Activated naive CD8-positive, alpha-beta T cell (primary cell): ENCODE measurements around the gene RAI2.

ENCODE experiments used
- H3K27ac Mint-ChIP-seq: one replicate; pipeline ENCODE4 v1.8.0; 2021; ENCODE audit warnings: mixed read lengths
- H3K27me3 Mint-ChIP-seq: one replicate; pipeline ENCODE4 v1.8.0; 2021; ENCODE audit warnings: mixed read lengths
- H3K36me3 Mint-ChIP-seq: one replicate; pipeline ENCODE4 v1.8.0; 2021; ENCODE audit warnings: mixed read lengths
- H3K4me1 Mint-ChIP-seq: one replicate; pipeline ENCODE4 v1.8.0; 2021; ENCODE audit warnings: low read depth, mixed read lengths
- H3K4me3 Mint-ChIP-seq: one replicate; pipeline ENCODE4 v1.8.0; 2021; ENCODE audit warnings: mild to moderate bottlenecking, mixed read lengths
- H3K9me3 Mint-ChIP-seq: one replicate; pipeline ENCODE4 v1.8.0; 2021; ENCODE audit warnings: low read depth, mixed read lengths

Gene RAI2

GRCh38 chrX:17860811-17861488 lies at the start of gene RAI2:
TSS of gene RAI2 (minus strand) at chrX:17861298. CDS start at chrX:17802010, 59,288 bp downstream.
- H3K36me3 Mint-ChIP-seq, result no peaks in the 10 kb centered on the region
- H3K9me3 Mint-ChIP-seq, result no peaks in the 10 kb centered on the region
- H3K4me1 Mint-ChIP-seq, result peaks cover 10% of the 10 kb centered on the region
- no peak within 1 kb of the TSS for H3K27ac Mint-ChIP-seq
- peak within 1 kb of the TSS; percentile 86 for H3K4me3 Mint-ChIP-seq
- peaks cover 4% of the 10 kb centered on the region for H3K27me3 Mint-ChIP-seq

DNA sequence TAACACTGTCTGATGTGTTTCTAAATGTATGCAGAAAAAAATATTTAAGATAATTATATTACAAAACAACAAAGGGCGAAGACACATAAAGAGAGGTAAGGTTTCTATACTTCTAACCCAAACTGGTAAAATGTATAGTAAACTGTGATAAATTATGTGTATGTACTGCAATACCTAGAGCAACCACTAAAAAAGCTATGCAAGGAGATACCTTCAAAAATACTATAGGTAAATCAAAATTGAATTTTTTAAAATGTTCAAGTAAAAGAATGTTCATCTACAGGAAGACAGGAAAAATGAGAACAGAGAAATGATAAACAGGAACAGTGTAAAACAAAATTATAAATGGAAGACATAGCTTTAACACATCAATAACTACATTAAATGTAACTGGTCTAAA lies 27.3 kb upstream of the RAI2 start:
- H3K4me3 Mint-ChIP-seq, result no peak overlapping the region
- H3K27ac Mint-ChIP-seq, result no peak overlapping the region
- peaks cover 10% of the 10 kb centered on the region for H3K27me3 Mint-ChIP-seq
- H3K36me3 Mint-ChIP-seq, result no peaks in the 10 kb centered on the region
- H3K9me3 Mint-ChIP-seq, result no peaks in the 10 kb centered on the region
- peaks cover 3% of the 10 kb centered on the region for H3K4me1 Mint-ChIP-seq

DNA sequence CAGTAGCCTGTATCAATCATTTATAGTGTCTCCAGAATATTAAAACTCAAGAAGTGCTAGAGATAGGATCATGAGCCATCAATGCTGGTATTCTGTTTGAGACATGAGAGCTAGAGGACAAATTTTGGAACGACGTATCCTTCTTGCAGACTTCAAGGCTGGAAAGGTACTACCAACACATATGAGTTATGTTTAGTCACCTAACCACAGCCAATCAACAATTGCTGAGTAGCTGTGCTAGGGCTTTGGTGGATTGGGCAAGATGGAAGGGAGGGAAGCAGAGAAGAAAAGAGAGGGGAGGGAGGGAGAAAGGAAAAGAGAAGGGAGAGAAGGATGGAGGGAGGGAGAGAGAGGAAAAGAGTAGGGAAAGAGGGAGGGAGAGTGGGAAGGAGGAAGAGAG lies 21.6 kb upstream of the RAI2 start:
- H3K4me1 Mint-ChIP-seq, result no peaks in the 10 kb centered on the region
- H3K27ac Mint-ChIP-seq, result no peak overlapping the region
- no peak overlapping the region for H3K4me3 Mint-ChIP-seq
- peaks cover 2% of the 10 kb centered on the region for H3K36me3 Mint-ChIP-seq
- peaks cover 15% of the 10 kb centered on the region for H3K27me3 Mint-ChIP-seq
- H3K9me3 Mint-ChIP-seq, result no peaks in the 10 kb centered on the region

GRCh38 chrX:17878028-17878670 lies 17.1 kb upstream of the RAI2 start:
- H3K27ac Mint-ChIP-seq, result no peak overlapping the region
- H3K4me1 Mint-ChIP-seq, result no peaks in the 10 kb centered on the region
- H3K4me3 Mint-ChIP-seq, result no peak overlapping the region
- peaks cover 2% of the 10 kb centered on the region for H3K36me3 Mint-ChIP-seq
- no peaks in the 10 kb centered on the region for H3K9me3 Mint-ChIP-seq
- peaks cover 8% of the 10 kb centered on the region for H3K27me3 Mint-ChIP-seq

GRCh38 chrX:17876135-17876534 lies 15.0 kb upstream of the RAI2 start:
- Mint-ChIP-seq H3K27me3 (peaks cover 8% of the 10 kb centered on the region), H3K4me1 (no peaks in the 10 kb centered on the region), H3K9me3 (no peaks in the 10 kb centered on the region), H3K4me3 (no peak overlapping the region), H3K27ac (no peak overlapping the region), H3K36me3 (peaks cover 2% of the 10 kb centered on the region)

DNA sequence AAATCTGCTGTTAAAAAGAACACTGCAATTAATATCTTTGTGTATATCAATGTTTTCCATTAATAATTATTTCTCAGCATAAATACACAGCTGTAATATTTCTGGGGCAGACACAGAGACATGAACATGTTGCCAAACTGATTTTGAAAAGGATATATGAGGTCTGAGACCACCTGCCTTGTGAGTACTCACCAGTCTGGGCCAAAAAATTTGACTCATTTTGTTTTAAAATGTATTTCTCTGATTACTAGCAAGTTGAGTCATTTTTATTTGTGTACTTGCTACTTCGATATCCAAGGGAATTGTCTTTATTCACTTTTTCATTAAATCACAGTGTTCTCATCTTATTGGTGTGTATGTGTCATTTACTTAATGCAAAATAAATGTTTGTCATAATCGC lies 8.5 kb upstream of the RAI2 start:
- no peaks in the 10 kb centered on the region for H3K4me1 Mint-ChIP-seq
- H3K36me3 Mint-ChIP-seq, result no peaks in the 10 kb centered on the region
- H3K27me3 Mint-ChIP-seq, result peaks cover 2% of the 10 kb centered on the region
- H3K9me3 Mint-ChIP-seq, result no peaks in the 10 kb centered on the region
- H3K4me3 Mint-ChIP-seq, result no peak overlapping the region
- H3K27ac Mint-ChIP-seq, result no peak overlapping the region

- H3K27ac Mint-ChIP-seq, result no peak overlapping the region
- H3K4me3 Mint-ChIP-seq, result peak overlapping the region; percentile 73
- peaks cover 4% of the 10 kb centered on the region for H3K27me3 Mint-ChIP-seq
- H3K36me3 Mint-ChIP-seq, result no peaks in the 10 kb centered on the region
- peaks cover 10% of the 10 kb centered on the region for H3K4me1 Mint-ChIP-seq
- no peaks in the 10 kb centered on the region for H3K9me3 Mint-ChIP-seq
These were observed 452 bp upstream of the RAI2 start for GRCh38 chrX:17861489-17862011.

DNA sequence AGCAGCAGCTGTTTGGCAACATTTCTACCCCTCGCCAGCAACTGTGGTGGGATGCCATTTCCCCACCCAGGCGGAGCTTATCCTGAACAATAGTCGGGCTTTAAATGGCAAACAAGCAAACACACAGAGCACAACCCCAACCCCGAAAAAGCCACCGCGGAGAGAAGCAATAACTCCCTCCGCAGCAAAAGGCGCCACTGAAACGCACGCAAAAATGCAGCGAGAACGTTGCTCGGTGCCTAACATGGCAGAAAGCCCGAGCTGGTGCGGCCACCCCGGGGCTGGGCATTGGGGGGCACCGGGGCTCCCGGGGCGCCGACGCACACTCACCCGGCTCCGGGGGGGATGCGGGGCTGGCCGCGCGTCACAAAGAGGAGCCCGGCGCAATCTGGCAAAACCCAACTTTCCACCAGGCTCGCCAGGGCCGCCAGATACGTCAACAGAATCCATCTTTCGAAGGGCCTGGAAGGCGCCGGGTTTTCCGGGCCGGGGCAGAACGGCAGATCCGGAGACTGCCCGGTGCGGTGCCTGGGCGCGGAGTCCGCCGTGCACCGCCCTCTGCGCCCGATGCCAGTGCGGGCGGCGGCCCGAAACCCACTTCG lies 818 bp downstream of the RAI2 start:
- Mint-ChIP-seq H3K4me1 (peaks cover 10% of the 10 kb centered on the region), H3K36me3 (no peaks in the 10 kb centered on the region), H3K27ac (no peak overlapping the region), H3K9me3 (no peaks in the 10 kb centered on the region), H3K4me3 (peak overlapping the region; percentile 86), H3K27me3 (peaks cover 4% of the 10 kb centered on the region)

GRCh38 chrX:17859609-17860178 lies 1.4 kb downstream of the RAI2 start:
- Mint-ChIP-seq H3K27me3 (peaks cover 4% of the 10 kb centered on the region), H3K9me3 (no peaks in the 10 kb centered on the region), H3K4me3 (peak overlapping the region; percentile 86), H3K27ac (no peak overlapping the region), H3K4me1 (peaks cover 10% of the 10 kb centered on the region), H3K36me3 (no peaks in the 10 kb centered on the region)

- no peak overlapping the region for H3K4me3 Mint-ChIP-seq
- no peaks in the 10 kb centered on the region for H3K36me3 Mint-ChIP-seq
- peaks cover 3% of the 10 kb centered on the region for H3K4me1 Mint-ChIP-seq
- no peak overlapping the region for H3K27ac Mint-ChIP-seq
- no peaks in the 10 kb centered on the region for H3K27me3 Mint-ChIP-seq
- no peaks in the 10 kb centered on the region for H3K9me3 Mint-ChIP-seq
These were observed 6.6 kb downstream of the RAI2 start for GRCh38 chrX:17854531-17854930.

DNA sequence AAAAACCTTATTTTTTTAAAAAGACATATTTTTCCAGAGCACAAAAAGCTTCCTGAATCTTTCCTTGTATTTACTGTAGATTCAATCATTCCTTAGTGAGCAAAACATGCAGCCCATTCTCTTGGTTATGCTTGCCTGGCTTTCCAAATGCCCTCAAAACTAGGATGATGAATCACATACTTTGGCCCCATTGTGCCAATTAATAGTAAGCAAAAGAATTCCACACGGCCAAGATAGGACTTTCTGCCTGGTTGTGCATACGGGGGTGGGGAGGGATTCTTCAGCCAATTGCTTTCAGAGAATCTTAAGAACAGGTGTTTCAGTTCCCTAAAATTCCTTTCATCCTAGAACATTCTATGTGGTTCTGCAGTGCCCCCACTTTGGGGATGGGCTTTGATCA lies 7.0 kb downstream of the RAI2 start:
- H3K36me3 Mint-ChIP-seq, result no peaks in the 10 kb centered on the region

GRCh38 chrX:17851874-17852273 lies 9.2 kb downstream of the RAI2 start:
- H3K27ac Mint-ChIP-seq, result no peak overlapping the region
- no peaks in the 10 kb centered on the region for H3K9me3 Mint-ChIP-seq
- peaks cover 10% of the 10 kb centered on the region for H3K4me1 Mint-ChIP-seq
- no peaks in the 10 kb centered on the region for H3K27me3 Mint-ChIP-seq
- H3K4me3 Mint-ChIP-seq, result no peak overlapping the region
- H3K36me3 Mint-ChIP-seq, result no peaks in the 10 kb centered on the region

More for the DNA sequence above, 7.0 kb downstream of the RAI2 start:
- Mint-ChIP-seq H3K9me3 (no peaks in the 10 kb centered on the region), H3K27me3 (no peaks in the 10 kb centered on the region), H3K4me3 (no peak overlapping the region), H3K4me1 (no peaks in the 10 kb centered on the region), H3K27ac (no peak overlapping the region)

DNA sequence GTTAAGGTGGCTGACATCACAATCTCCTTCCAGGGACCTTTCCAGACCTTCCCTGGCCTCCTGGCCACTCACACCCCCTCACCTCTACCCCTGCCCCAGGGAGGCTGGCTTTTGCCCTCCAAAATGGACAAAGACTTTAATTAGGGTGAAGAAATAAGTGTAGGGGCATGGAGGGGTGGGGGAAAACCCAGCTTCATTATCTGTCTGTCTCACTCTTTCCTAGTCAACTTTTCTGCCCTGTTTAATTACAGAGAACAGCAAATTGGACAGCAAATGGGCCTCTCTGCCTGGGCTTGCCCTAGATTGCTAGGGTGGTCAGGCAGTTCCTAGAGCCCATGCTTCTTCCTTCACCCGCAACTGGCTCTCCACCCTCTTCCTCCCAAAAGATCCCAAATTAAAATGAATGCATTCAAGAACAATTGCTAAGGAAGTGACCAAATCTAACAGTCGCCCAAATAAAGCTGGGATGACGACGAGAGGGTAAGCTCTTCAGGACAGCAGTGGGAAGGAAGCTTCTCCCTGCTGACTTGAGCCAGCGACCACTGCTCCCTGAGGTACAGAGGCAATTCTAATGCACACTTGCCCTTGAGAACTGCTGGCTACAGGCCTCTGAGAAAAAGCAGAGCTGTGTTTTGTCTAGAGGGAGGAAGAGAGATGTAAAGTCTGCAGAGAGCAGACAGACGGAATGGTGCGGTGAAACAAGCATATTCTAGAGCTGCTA lies 12.4 kb downstream of the RAI2 start:
- H3K9me3 Mint-ChIP-seq, result no peaks in the 10 kb centered on the region
- H3K4me1 Mint-ChIP-seq, result peaks cover 10% of the 10 kb centered on the region
- no peaks in the 10 kb centered on the region for H3K27me3 Mint-ChIP-seq
- H3K4me3 Mint-ChIP-seq, result peak overlapping the region; percentile 59
- H3K36me3 Mint-ChIP-seq, result no peaks in the 10 kb centered on the region
- H3K27ac Mint-ChIP-seq, result peak overlapping the region; percentile 90

- H3K4me1 Mint-ChIP-seq, result peaks cover 10% of the 10 kb centered on the region
- no peak overlapping the region for H3K4me3 Mint-ChIP-seq
- no peaks in the 10 kb centered on the region for H3K36me3 Mint-ChIP-seq
- H3K27me3 Mint-ChIP-seq, result no peaks in the 10 kb centered on the region
- no peaks in the 10 kb centered on the region for H3K9me3 Mint-ChIP-seq
- H3K27ac Mint-ChIP-seq, result no peak overlapping the region
These were observed 15.1 kb downstream of the RAI2 start for GRCh38 chrX:17846045-17846444.
